Stimulated activated CD8-positive, alpha-beta memory T cell treated with anti-CD3 and anti-CD28 coated beads, Interleukin-7, amount 100 ng/mL, for 48 hours (primary cell): ENCODE data around the gene ZNF326.
"Not testable (repeated sequence)": the region's sequence is repeated elsewhere in the genome, so short reads cannot be mapped to it uniquely, and the experiment has no call there.

Experiments
- DNase-seq, 2 donors: peaks; one replicate each; pipeline ENCODE4 v3.0.0-alpha.2; 2020; ENCODE audit warnings: low read depth in 1 of 2; ENCODE audit errors: extremely low read depth in 1 of 2

The ZNF326 gene

GRCh38 chr1:89996450-89997110 lies 1.7 kb downstream of the ZNF326 start:
- no peak for DNase-seq

- DNase-seq = not testable (repeated sequence)
Observed at GRCh38 chr1:89997152-89997551, 2.2 kb downstream of the ZNF326 start.

DNA sequence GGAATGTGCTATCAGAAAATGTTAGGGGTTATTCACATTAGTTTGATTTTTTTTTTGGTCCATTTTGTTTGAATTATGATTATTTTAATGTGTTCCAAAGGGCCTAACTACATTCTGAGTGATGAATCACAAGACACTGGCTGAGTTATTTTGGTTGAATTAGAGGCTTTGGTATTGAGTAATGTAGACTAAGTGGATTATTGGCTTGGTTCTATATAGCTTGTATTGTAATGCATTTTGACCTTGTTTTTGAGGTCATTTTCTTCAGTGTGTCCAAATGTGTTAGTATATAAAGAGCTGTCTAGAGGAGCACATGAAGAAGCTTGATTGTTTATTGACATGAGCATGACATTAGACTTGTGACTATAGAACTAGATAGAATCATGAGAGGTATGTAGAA lies 3.4 kb downstream of the ZNF326 start:
- DNase-seq = no peak

- no peak for DNase-seq
Observed at GRCh38 chr1:89999208-89999607, 4.3 kb downstream of the ZNF326 start.

GRCh38 chr1:89999628-90000027 lies 4.7 kb downstream of the ZNF326 start:
- DNase-seq = no peak

DNA sequence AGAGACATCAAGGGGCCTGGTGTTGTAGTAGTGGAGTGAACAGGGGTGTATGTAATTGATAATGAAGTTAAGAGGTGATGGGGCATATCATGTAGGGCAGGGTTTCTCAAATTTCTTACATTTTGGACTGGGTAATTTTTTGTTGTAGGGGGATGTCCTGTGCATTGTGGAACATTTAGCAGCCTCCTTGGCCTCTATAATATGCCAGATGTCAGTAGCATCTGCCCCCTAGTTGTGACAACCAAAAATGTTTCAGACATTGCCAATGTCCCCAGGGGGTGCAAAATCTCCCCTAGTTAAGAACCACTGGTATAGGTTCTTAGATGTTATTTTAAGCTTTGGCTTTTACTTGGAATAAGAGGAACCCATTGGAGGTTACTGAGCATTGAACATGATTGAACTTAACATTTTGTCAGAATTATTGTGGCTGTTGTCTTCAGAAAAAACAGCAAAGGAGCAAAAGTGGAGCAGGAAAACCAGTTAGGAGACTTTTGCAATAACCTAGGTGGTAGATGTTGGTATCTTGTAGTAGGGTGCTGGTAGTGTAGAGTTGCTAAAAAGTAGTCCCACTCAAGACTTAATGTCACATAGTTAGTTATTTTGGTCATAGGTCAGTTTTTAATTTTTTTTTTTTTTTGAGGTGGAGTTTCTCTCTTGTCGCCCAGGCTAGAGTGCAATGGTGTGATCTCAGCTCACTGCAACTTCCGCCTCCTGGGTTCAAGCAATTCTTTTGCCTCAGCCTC lies 6.2 kb downstream of the ZNF326 start:
- DNase-seq = no peak

DNA sequence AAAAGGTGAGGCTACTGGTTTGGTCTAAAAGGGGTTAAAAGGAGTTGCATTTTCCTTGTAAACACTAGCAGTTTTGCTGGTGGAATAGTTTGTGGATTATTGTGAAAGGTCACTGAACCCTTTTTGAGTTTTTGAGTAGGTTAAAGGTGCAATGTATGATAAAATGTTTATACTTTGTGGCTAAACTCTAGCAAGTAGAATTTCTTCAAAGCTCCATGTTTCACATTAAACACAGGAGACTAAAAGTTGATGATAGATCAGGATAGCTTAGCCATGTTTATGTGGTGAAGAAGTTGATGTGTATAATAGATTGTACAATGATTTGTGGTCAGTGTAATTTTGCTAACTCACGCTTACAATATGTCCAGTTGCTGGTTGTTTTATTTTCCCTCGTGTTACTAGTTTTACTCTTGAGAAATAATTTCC lies 13.1 kb downstream of the ZNF326 start:
- DNase-seq = no peak

DNA sequence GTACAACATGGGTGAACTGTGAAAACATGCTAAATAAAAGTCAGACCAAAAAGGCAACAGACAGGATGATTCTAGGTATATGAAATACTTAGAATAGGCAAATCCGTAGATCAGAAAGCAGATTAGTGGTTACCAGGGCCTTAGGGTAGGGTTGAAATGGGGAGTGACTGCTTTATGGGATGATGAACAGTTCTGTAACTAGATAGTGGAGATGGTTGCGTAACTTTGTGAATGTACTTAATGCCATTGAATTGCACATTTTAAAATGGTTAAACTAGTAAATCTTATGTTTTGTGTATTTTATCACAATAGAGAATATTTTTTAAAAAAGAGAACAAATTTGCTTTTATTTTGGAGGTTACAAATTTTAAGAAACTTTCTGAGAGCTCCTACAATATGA lies 17.4 kb downstream of the ZNF326 start:
- no peak for DNase-seq

GRCh38 chr1:90023691-90024090 lies 28.8 kb downstream of the ZNF326 start:
- DNase-seq = no peak

DNA sequence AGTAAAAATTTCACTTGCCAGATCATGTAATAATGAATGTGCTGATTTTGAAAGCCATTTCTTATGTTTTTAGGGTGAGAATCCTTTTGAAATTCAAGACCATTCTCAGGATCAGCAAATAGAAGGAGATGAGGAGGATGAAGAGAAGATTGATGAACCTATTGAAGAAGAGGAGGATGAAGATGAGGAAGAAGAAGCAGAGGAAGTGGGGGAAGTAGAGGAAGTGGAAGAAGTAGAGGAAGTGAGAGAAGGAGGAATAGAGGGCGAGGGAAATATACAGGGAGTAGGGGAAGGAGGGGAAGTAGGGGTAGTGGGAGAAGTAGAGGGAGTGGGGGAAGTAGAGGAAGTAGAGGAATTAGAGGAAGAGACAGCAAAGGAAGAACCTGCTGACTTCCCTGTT lies 32.4 kb downstream of the ZNF326 start:
- DNase-seq = no peak

DNA sequence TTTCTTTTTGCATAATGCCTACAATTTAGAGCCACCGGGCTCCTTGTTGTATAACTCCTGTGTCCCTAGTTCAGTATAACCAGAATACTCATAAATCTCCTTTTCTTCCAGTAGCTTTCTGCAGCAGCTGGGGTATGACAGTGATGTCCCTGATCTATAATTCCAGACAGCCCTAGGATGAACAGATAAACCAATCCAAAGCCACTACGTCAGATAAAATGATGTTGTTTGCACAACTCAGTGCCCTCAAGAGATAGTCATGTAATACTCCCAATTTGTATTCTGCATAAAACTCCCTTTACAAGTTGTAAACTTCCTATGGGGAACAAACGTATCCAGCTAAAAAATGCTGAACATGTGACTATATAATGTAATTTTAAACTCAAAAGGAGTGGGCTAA lies 44.7 kb downstream of the ZNF326 start:
- no peak for DNase-seq

DNA sequence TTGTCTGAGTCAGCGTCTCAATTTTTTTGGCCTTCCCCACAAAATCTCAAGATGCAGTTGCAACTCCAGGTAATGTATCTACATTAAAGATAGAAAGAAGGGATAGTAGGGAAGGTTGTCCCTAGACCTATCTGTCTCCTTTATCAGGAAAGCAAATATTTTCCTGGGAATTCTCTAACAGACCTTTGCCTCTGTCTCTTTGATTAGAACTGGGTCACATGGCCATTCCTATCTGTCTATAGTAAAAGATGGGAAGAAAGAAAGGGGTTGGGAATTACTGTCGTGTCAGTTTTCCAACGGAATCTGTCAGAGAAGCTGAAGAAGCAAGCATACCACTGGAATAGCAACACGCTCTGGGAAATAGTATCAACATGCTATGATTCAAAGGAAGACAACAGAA lies 48.7 kb downstream of the ZNF326 start:
- no peak for DNase-seq

DNA sequence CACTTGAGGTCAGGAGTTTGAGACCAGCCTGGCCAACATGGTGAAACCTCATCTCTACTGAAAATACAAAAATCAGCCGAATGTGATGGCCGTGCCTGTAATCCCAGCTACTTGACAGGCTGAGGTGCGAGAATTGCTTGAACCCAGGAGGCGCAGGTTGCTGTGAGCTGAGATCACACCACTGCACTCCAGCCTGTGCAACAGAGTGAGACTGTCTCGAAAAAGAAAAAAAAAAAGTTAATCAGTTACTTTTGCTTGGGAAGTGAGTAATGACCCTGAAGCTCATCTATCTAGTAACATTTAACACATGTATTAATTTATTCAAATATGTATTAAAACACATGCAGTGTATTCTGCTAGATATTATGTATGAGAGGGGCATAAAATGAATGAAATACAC lies 49.4 kb downstream of the ZNF326 start:
- no peak for DNase-seq

GRCh38 chr1:90045853-90046563 lies 51.1 kb downstream of the ZNF326 start:
- no peak for DNase-seq

- no peak for DNase-seq
Observed at GRCh38 chr1:90046635-90047034, 51.7 kb downstream of the ZNF326 start.

GRCh38 chr1:90048043-90048442 lies 53.1 kb downstream of the ZNF326 start:
- DNase-seq = no peak

- DNase-seq = not testable (repeated sequence)
Observed at GRCh38 chr1:90062700-90063643, 68.1 kb downstream of the ZNF326 start.

DNA sequence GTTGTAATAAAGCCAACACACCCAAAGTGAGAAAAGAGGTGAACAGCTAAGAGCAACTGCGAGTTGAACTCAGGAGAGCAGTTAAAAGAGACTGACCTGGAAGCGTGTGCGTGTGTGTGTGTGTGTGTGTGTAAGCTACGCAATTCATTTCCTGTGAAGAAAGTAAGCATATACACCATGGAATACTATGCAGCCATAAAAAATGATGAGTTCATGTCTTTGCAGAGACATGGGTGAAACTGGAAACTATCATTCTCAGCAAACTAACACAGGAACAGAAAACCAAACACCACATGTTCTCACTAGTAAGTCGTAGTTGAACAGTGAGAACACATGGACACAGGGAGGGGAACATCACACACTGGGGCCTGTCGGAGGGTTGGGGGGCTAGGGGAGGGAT lies 69.2 kb downstream of the ZNF326 start:
- not testable (repeated sequence) for DNase-seq

DNA sequence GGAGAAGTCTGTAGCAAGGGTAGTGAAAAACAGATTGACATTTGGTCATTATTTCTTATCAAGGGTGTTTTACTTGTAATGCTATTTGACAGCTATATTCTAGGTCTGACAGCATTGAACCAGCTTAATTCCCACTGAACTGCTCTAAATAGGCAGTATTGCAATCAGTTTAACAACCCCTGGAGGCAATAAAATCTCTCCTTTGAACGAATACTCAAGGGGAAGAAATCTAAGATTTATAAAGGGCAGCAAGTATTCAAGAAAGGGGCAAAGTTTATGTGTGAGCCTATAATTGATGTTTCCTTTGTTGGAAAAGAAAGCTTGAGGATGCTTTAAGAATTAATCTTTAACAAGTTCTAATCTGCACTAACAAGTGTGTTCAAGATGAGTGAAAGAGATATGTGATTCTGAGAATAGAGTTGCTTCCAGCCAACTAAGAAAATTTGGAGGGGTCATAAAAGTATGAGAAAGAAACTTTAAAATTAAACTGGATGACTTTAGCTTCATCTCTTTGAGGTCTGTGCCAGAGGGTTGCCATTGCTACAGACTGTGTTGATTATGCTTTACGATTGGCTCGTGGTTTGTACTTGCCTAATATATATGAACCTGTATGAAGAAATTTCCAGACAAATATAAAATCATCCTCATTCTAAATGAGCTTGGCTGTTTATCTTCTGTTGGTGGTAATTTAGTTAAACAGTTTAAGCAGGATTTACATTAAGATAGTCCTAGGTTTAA lies 72.5 kb downstream of the ZNF326 start:
- no peak for DNase-seq

DNA sequence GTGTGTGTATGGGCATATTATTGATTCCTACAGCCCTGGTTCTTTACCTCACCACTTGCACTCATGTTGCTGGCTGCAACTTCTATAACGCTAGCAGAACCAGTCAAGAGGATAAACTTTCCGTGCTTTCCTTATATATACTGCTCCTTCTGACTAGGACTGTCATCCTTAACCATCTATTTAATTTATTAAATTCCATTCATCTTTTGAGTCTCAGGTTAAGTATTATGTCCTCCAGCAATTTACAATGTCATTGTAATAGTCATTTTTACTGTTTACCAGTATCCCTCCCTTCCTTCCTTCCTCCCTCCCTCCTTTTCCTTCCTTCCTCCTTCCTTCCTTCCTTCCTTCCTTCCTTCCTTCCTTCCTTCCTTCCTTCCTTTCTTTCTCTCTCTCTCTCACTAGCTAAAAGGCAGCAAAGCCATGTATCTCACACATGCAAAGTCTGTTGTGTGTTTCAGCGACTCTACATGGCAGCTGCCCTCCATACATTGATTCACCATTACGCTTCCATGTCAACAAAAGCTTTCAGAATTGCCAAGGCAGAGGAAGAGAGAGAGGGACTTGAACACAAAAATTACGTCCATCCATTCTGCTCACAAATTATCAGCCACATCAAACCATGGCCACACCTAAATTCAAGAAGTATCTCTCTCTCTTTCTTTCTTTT lies 73.8 kb downstream of the ZNF326 start:
- no peak for DNase-seq
